ENCODE measurements around the gene RORC.
A peak's percentile ranks its signal among the peaks of the same experiment; 100 is the strongest.

Gene RORC

DNA sequence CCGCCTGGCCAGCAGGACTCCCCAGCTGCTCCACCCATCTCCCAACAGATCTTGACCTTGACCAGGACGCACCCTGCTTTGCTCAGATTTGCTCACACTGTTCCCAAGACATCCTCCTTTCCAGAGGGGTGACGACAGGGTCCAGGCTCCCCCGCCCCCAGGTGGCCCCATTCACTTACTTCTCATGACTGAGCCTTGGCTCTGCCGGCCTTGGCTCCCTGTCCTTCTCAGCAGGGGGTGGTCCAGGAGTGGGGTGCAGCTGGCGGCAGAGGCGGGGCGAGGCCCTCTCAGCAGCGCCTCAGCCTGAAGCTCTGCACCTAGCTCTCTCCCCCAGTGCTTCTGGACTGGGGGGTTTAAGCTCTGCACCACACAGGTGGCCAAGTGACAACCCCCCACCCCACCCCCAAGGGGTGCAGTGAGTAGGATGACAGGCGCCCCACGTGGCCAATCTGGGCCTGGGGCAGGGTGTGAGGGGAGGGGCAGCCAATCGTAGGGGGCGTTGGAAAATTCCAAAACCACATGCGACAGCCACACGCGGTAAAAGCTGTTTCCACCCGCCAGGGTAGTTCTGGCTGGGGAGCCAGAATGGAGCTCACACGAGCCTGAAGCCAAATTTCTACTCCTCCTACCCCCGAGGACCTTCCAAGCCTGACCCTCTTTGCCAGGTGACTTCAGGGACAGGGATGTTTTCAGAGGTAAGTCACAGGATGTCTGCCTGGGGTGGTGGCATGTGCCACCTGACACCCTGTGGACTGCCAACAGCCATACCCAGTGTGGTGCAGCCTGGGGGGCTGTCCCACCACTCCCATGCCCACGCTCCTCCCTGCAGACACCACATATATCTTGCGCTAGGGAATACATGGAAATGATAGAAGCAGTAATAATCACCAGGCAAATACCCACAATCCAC, 5.6 kb downstream of the RORC start:
- no peak for DNase-seq

DNA sequence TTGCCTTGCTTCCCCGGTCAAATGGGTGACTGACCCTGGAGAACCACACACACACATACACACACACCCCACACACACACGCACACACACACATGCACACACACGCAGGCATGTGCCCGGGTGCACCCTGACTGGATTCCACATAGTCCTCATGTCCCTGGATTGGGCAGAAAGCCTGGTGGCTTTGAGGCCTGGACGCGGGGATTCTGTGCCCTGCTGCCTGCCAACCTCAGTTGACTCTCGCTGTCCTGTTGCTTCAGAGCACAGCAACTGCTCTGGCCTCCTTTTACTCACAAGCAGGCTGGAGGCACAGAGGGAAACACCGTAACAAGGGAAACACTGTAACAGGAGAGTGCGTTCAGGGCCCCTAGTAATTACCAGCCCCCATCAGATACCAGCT, 6.4 kb downstream of the RORC start:
- DNase-seq = no peak

- DNase-seq = no peak
These were observed 8.4 kb downstream of the RORC start for GRCh38 chr1:151823175-151823574.

- DNase-seq = no peak
These were observed 9.2 kb downstream of the RORC start for GRCh38 chr1:151822404-151822803.

DNA sequence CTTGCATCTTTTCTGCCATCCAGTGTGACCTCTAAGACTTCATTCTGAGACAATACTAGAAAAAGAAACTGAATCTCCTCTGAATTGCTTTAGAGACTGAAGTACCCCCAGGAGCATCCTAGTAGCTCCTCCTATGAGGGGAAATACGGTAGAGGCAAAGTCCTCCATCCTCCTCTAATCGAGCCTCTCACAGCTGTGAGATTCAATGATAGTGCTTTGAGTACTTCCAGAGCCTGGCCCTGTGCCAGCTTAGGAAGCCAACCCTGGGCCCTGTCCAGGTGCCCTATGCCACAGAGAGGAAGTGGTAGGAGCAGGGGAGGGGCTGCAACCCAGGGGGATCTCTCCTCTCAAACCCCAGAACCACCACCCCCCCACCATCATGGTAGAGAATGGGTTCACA, 10.7 kb downstream of the RORC start:
- DNase-seq = peak; percentile 61

DNA sequence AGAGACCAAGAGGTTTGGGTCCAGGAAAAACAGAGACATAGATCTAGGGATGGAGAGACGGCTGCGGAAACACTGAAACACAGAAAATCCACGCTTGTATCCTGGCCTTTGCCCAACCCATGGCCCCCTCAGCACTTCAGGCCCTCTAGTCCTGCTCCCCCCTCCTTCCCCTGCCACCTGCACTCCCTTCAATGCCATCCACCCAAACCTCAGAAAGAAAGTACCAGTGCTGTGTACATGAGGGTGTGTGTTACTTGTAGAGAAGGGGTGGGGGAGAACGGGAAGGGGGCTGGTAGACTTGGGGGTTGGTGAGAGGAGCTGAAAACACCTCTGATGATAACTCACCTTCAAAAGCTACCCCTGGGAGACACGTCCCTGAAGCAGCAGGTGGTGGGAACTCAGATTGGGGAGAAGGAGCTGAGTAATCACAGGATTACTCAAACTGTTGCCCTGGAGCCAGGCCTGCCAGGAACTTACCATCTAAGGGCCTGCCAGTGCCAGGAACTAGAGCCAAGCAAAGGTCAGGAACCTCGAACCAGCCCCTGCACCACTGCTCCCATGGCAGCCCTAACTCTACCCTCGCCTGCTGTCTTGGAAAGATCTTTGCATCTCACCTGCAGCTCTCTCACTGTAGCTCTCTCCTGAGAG, 11.5 kb downstream of the RORC start:
- DNase-seq = no peak

DNA sequence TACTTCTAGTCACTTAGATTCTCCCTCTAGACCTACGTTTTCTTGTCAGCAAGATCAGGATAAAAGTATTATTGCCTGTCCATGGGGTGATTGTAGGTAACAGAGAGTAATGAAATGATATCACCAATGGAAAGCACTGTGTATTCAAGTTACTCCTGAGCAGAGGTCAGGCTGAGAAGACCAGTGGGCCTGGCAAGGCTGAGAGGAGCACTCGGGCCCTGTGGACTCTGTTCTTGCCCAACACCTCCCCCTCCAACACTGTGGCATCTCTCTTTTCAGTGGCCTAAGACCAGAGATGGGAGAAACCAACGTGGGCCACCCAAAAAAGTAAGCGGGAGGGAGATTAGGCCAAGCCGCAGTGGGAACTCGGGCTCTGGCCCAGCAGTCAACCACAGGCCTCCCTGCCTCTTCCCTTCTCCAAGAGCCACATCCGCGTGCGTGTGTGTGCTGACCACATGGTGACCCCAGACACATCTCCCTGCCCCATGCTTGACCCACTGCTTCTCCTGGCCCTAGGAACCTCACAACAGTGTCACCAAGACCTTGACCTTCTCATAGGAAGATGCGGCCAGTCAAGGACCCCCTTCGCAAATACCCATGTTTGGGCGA, 12.3 kb downstream of the RORC start:
- DNase-seq = no peak

DNA sequence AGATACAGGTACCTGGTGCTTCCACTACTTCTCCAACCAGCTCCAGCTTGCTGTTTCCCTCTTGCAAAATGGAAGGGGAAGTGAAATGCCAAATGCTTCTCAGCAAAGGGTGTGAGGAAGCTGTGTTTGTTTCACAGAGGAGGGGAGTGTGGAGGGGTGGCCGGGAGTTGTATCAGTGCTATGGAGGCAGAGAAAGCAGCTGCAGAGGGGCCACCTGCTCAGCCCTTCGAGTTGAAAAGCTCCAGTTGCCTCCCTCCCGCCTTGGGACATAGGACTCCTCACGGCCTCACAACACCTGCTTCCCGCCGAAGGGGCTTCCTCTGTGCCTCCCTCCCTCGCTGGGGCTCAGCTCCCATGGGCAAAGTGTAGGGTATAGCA, 14.3 kb downstream of the RORC start:
- DNase-seq = no peak

GRCh38 chr1:151816548-151817352, 14.9 kb downstream of the RORC start:
- no peak for DNase-seq

GRCh38 chr1:151815716-151816327, 15.8 kb downstream of the RORC start:
- DNase-seq = no peak

- DNase-seq = no peak
These were observed 16.5 kb downstream of the RORC start for GRCh38 chr1:151814971-151815545.

DNA sequence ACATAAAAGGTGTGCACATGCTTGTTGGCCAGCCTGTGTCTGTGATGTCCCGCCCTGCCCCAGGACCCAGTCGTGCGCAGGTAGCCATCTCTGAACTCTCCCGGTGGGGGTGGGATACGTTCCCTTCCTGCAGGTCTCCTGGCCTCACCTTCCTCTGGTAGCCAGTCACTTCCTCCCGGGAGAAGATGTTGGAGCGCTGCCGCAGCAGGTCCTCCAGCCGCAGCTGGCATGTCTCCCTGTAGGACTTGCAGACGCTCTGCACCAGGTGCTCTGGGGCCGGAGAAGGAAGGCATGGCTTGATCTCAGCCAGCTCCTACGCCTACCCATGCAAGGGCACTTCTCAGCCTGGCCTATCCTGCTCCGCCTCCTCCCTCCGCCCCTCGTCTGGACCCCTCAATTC, 17.2 kb downstream of the RORC start:
- peak; percentile 12 for DNase-seq

GRCh38 chr1:151813271-151813977, 18.2 kb downstream of the RORC start:
- DNase-seq = no peak

GRCh38 chr1:151811181-151811580, 20.4 kb downstream of the RORC start:
- DNase-seq = no peak

GRCh38 chr1:151809985-151810556, 21.5 kb downstream of the RORC start:
- no peak for DNase-seq

- no peak for DNase-seq
These were observed 22.2 kb downstream of the RORC start for GRCh38 chr1:151809290-151809984.

DNA sequence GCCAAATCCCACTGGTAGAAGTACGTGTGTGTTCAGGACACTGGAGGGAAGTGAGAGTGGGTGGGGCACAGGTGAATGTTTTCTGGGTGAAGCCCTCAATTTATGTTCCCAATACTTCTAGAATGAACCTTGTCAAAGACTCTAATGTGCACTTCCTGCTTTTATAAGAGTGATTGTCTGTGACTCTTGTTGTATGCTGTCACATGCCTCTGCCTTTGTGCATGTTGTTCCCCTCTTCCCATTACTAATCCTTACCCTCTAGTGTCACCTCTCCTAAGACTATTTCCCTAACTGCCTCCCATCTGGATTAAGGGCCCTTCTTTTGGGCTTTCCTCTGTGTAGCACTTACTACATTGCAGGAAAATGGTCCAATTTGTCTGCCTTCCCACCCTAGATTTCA, 23.8 kb downstream of the RORC start:
- DNase-seq = no peak

DNA sequence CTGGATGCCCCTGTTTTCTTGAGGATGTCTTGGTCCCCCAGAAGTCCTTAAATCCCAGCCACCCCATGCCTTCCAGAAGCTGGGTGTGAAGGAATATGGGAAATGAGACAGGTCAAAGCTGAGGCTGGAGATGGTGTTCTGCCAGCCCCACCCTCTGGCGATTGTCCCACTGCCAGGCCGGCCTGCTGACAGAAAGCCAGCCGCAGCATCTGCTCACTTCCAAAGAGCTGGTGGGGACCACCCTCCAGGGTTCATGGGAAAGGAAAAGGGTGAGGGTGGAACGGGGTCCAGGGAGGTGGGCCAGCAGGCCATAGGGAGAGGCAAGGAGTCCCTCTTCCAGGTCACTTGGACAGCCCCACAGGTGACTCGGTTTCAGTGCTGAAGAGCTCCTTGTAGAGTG, 24.5 kb downstream of the RORC start:
- DNase-seq = no peak

DNA sequence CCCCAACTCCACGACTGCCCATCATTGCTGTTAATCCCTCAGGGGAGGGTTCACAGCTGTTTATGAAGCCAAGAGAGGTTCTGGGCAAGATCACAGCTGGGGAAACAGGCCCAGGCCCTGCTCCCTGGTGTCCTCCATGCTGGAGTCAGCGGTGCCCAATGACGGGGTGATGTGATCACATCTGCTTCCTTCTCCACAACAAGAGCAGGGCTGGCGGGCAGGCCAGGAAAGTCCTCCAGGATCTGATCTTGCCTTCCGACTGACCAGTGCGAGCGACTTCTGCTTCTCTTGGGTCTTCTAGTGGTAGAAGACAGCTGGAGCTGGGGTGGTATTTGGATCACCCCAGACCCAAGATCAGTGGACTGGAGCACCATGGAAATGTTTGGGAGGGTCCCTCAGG, 25.4 kb downstream of the RORC start:
- DNase-seq = no peak

GRCh38 chr1:151805066-151805820, 26.4 kb downstream of the RORC start, which contains the start of gene LINGO4:
Gene LINGO4, minus strand, starts transcription at chr1:151805419. Its CDS starts 2,715 bp downstream, at chr1:151802704.
- no peak for DNase-seq

Measured in DMS53 (cell line).